ENCODE data around the gene ERVFRD-1. TPM values are rescaled to one million over a fixed set of nuclear protein-coding genes. Genes with fewer than 3 reads are reported as not detected.

ERVFRD-1 gene, protein sequence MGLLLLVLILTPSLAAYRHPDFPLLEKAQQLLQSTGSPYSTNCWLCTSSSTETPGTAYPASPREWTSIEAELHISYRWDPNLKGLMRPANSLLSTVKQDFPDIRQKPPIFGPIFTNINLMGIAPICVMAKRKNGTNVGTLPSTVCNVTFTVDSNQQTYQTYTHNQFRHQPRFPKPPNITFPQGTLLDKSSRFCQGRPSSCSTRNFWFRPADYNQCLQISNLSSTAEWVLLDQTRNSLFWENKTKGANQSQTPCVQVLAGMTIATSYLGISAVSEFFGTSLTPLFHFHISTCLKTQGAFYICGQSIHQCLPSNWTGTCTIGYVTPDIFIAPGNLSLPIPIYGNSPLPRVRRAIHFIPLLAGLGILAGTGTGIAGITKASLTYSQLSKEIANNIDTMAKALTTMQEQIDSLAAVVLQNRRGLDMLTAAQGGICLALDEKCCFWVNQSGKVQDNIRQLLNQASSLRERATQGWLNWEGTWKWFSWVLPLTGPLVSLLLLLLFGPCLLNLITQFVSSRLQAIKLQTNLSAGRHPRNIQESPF
- not detected for total RNA-seq

DNA sequence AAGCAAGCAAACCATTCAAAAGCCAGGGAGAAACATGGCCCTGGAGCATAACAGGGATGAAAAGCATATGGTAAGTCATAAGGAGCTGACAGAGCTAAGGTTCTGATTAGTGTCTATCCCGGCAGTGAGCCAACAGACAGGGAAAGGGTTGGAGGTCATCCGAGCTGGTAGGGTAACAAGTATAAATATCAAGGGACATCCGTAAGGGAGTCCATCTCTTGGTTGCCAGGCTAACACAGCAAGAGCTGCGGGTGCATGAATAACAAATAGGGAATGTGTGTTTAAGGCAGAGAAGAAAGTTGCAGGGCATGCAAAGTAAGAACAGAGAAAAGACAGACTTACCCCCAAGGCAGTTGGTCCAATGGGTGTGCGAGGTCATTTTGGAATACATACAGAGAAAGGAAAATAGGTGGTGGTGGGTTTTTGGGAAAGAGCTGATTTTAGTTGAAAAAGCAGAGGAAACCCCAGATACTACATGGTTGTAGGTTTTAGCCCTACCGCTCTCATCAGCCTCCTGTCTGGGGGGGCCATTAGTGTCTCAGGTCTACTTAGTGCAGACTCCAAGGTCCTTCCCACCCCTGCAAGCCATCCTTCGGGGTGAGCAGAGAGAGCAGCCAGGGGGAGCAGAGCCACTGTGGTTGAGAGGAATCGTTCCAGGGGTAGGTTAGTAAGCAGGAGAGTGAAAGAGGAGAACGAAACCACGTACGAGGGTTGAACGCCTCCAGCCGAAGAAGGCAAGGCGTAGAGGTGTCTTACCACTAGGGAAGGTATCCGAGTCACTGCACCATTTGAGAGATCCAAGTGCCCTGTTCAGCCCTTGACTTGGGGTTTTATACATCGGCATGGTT, at the start of gene ERVFRD-1:
TSS of gene ERVFRD-1 (minus strand) at position 805 of the 848 bp plus-strand sequence. CDS start 6,415 bp downstream, outside the sequence.
- H3K4me1 Mint-ChIP-seq (ENCODE audit: low read depth), result peaks cover 23% of the 10 kb centered on the region
- no peaks in the 10 kb centered on the region for H3K9me3 Mint-ChIP-seq
- H3K4me3 Mint-ChIP-seq, result peak within 1 kb of the TSS; percentile 44
- DNase-seq, result peak; percentile 20
- intact Hi-C loops (cut with micrococcal nuclease), result no loop called here
- CTCF ChIA-PET, result interaction anchor here (0.6 to 1.9 kb wide), 2 partner anchors 11 to 1493 kb away, joined by 4 to 5 read pairs; no protein-coding TSS in a partner anchor
- no peaks in the 10 kb centered on the region for H3K27me3 Mint-ChIP-seq (ENCODE audit: low read depth)
- no peak within 1 kb of the TSS for H3K27ac Mint-ChIP-seq
- peaks cover 3% of the 10 kb centered on the region for H3K36me3 Mint-ChIP-seq (ENCODE audit: low read depth)

DNA sequence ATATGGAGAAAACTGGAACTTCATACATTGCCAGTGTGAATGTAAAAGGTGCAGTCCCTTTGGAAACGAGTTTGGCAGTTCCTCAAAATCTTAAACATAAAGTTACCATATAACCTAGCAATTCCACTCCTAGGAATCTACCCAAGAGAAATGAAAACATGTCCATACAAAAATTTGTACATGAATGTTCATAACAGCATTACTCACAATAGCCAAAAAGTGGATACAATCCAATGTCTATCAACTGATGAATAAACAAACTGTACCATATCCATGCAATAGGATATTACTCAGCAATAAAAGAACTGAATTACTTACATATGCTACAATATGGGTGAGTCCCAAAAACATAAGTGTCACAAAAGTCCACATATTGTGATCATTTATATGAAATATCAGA, 48.7 kb upstream of the ERVFRD-1 start:
- no peak overlapping the region for H3K27ac Mint-ChIP-seq
- peaks cover 4% of the 10 kb centered on the region for H3K4me1 Mint-ChIP-seq (ENCODE audit: low read depth)
- DNase-seq, result no peak
- intact Hi-C loops (cut with micrococcal nuclease), result no loop called here
- no peaks in the 10 kb centered on the region for H3K36me3 Mint-ChIP-seq (ENCODE audit: low read depth)
- no peaks in the 10 kb centered on the region for H3K27me3 Mint-ChIP-seq (ENCODE audit: low read depth)
- no peak overlapping the region for H3K4me3 Mint-ChIP-seq
- H3K9me3 Mint-ChIP-seq, result no peaks in the 10 kb centered on the region
- CTCF ChIA-PET, result no interaction called here

DNA sequence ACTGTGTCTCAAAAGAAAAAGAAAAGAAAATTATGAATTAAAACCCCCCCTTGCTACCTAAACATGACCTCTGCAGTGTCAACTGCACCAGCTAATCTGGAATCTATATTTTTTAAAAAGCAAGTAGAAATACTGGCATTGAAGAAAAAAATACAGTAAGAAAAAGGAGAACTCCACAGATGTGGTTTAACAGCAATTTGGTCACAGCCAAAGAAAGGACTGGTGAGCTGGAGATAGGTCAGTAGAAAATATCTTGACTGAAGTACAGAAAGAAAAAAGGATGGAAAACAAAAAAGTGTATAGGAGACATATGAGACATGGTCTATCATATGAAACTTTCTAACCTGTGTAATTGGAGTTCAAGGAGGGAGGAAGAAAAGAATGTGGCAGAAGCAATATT, 44.1 kb upstream of the ERVFRD-1 start:
- no peaks in the 10 kb centered on the region for H3K27me3 Mint-ChIP-seq (ENCODE audit: low read depth)

DNA sequence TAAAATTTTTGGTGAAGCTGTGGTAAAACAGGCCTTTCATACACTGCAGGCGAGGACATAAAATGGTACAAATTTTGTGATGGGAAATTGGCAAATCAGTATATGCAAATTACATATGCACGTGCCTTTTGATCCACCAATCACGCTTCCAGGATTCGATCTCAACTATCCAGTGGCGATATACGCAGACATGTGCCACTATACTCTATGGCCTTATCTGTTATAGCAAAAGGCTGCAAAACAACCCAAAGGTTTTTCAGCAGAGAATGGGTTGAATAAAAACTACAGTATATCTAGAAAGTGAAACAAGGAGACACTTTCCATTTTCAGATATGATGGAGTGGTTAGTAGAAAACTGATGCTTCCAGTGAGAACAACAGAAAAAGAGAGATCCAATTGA, 41.9 kb upstream of the ERVFRD-1 start:
- CTCF ChIA-PET, result interaction anchor here (1.1 kb wide), 1 partner anchor 24 kb away, joined by 5 read pairs; no protein-coding TSS in a partner anchor
- H3K27me3 Mint-ChIP-seq (ENCODE audit: low read depth), result no peaks in the 10 kb centered on the region
- H3K36me3 Mint-ChIP-seq (ENCODE audit: low read depth), result no peaks in the 10 kb centered on the region
- DNase-seq, result no peak
- peaks cover 6% of the 10 kb centered on the region for H3K4me1 Mint-ChIP-seq (ENCODE audit: low read depth)
- intact Hi-C loops (cut with micrococcal nuclease), result no loop called here
- no peak overlapping the region for H3K27ac Mint-ChIP-seq
- H3K4me3 Mint-ChIP-seq, result peak overlapping the region; percentile 64
- no peaks in the 10 kb centered on the region for H3K9me3 Mint-ChIP-seq

More for the DNA sequence above, 44.1 kb upstream of the ERVFRD-1 start:
- Mint-ChIP-seq H3K4me3 (no peak overlapping the region), H3K9me3 (no peaks in the 10 kb centered on the region), H3K4me1 (ENCODE audit: low read depth) (peaks cover 6% of the 10 kb centered on the region), H3K36me3 (ENCODE audit: low read depth) (no peaks in the 10 kb centered on the region), H3K27ac (no peak overlapping the region)
- CTCF ChIA-PET, result interaction anchor here (0.6 to 4.5 kb wide), 2 partner anchors 25 to 341 kb away, joined by 5 to 30 read pairs; no protein-coding TSS in a partner anchor
- intact Hi-C loops (cut with micrococcal nuclease), result no loop called here
- no peak for DNase-seq

DNA sequence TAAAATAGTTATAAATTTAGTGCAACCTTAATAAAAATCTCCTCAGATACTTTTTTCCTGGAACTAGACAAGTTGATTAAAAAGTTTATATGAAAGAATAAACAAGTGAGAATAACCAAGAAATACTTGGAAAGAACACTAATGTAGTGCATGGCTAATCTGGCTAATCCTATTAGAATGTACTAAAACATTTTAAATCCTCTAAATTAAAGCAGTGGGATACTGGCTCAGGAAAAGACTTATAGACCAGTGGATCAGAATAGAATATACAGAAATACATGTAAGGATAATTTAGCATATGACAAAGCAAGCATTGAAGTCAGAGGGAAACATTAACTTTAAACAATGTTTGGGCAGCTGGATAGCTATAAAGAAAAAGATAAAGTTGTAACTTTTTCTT, 41.1 kb upstream of the ERVFRD-1 start:
- Mint-ChIP-seq H3K4me1 (ENCODE audit: low read depth) (peaks cover 6% of the 10 kb centered on the region), H3K36me3 (ENCODE audit: low read depth) (no peaks in the 10 kb centered on the region), H3K4me3 (no peak overlapping the region), H3K27ac (no peak overlapping the region), H3K9me3 (no peaks in the 10 kb centered on the region), H3K27me3 (ENCODE audit: low read depth) (no peaks in the 10 kb centered on the region)
- CTCF ChIA-PET, result no interaction called here
- intact Hi-C loops (cut with micrococcal nuclease), result no loop called here
- DNase-seq, result no peak

DNA sequence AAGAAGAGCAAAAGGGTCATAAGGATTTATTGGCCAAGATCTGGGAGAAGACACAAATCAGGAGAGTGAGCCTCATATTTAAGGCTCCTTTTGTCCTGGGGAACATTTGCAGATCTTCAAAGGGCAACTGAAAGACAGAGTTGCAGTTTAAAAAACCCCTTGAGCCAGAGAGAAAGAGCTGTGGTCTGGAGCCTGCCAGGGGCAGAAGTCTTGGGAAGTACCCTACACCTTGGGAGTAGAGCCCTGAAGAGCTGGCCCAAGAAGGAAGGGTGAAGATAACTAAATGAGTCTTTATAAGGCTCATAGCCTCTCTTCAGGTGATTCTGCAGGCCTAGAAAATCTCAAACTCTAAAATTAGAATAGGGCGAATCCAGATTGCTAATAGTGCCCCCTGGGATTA, 40.0 kb upstream of the ERVFRD-1 start:
- DNase-seq, result no peak
- CTCF ChIA-PET, result interaction anchor here (0.9 kb wide), 1 partner anchor 344 kb away, joined by 3 read pairs; no protein-coding TSS in a partner anchor
- Mint-ChIP-seq H3K4me1 (ENCODE audit: low read depth) (peaks cover 6% of the 10 kb centered on the region), H3K36me3 (ENCODE audit: low read depth) (no peaks in the 10 kb centered on the region), H3K27me3 (ENCODE audit: low read depth) (no peaks in the 10 kb centered on the region), H3K27ac (no peak overlapping the region), H3K9me3 (no peaks in the 10 kb centered on the region), H3K4me3 (no peak overlapping the region)
- intact Hi-C loops (cut with micrococcal nuclease), result no loop called here

DNA sequence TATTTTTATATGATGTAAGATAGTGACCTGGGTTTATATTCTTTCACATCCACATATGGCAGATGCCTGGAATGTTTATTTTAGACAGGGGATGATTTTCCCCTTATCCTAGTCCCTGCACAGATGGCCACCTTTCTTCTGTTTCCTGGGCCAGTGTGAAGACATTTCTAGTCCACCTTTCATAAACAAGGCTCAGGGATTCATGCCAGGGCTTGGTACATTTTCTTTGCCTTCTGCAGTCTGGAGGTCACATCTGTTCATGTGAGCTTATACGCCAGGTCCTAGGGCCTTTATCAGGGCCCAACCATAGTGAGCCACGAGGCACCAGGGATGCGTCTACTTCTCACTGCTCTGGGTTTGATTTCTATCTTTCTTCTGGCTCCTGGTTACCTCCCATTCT, 38.0 kb upstream of the ERVFRD-1 start:
- intact Hi-C loops (cut with micrococcal nuclease), result no loop called here
- Mint-ChIP-seq H3K27me3 (ENCODE audit: low read depth) (no peaks in the 10 kb centered on the region), H3K4me3 (no peak overlapping the region), H3K4me1 (ENCODE audit: low read depth) (peaks cover 6% of the 10 kb centered on the region), H3K27ac (no peak overlapping the region), H3K36me3 (ENCODE audit: low read depth) (no peaks in the 10 kb centered on the region), H3K9me3 (no peaks in the 10 kb centered on the region)
- CTCF ChIA-PET, result interaction anchor here (0.8 kb wide), 1 partner anchor 22 kb away, joined by 3 read pairs; no protein-coding TSS in a partner anchor
- no peak for DNase-seq

DNA sequence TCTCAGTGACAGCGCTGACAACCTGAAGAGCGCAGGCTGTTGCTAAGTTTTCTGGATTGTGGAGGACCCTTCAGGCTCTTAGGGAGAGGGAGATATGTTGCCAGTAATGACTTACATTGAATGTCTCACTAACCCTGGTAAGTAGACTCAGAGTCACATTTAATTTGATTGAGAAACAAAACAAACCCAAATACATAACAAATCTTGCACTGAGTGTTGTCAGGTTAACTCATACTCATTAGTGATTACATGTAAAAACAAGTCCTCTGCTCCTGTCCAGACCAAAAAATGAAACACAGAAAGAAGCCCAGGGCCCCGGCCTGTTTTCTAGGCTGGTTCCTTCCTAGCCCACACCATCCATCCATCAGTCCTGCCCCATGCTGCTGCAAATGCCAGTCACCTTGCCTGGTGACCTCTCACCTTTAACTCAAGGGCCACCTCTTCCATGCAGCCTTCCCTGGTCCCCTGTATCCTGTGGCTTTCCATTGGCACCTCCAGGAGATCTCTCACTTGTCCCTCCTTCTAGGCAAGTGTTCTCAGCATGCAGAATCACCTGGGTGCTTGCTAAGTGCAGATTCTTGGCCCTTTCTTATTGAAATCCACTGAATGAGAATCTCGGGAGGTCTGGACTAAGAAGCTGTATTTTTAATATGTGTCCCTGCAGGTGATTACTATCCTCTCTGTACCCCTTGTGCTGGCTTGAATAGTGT, 34.7 kb upstream of the ERVFRD-1 start:
- H3K27ac Mint-ChIP-seq, result no peak overlapping the region
- H3K4me3 Mint-ChIP-seq, result no peak overlapping the region
- intact Hi-C loops (cut with micrococcal nuclease), result no loop called here
- CTCF ChIA-PET, result interaction anchor here (1.2 to 5.9 kb wide), 2 partner anchors 26 to 351 kb away, joined by 3 to 77 read pairs; no protein-coding TSS in a partner anchor
- H3K4me1 Mint-ChIP-seq (ENCODE audit: low read depth), result no peaks in the 10 kb centered on the region
- no peaks in the 10 kb centered on the region for H3K36me3 Mint-ChIP-seq (ENCODE audit: low read depth)
- no peaks in the 10 kb centered on the region for H3K27me3 Mint-ChIP-seq (ENCODE audit: low read depth)
- no peaks in the 10 kb centered on the region for H3K9me3 Mint-ChIP-seq
- no peak for DNase-seq

DNA sequence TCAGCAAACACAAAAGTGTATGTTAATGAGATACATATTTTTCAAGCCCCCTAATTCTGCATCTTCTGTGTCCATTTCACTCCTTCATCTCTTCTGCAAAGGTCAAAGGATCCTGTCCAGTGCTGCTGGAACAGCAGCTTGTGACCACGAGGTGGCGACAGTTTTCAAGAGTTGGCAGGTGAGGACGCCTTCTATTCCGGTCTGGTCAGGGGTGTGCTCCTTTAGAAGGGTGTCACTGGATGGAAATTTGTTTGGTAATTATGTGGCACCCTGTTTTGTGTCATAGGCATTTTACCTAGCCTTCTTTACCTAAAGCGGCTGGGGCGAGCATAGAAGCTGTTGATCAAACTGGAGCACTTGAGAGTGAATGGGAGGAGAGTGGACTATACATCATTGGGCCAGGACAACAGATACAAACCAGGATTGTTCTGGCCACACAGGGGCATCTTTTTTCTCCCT, 32.9 kb upstream of the ERVFRD-1 start:
- peaks cover 7% of the 10 kb centered on the region for H3K4me1 Mint-ChIP-seq (ENCODE audit: low read depth)
- intact Hi-C loops (cut with micrococcal nuclease), result loop anchor here (1.0 to 5.0 kb wide), 6 partner anchors 28 to 431 kb away; no protein-coding TSS in a partner anchor
- no peak overlapping the region for H3K27ac Mint-ChIP-seq
- H3K36me3 Mint-ChIP-seq (ENCODE audit: low read depth), result no peaks in the 10 kb centered on the region
- CTCF ChIA-PET, result interaction anchor here (0.6 to 5.9 kb wide), 8 partner anchors 9 to 431 kb away, joined by 3 to 77 read pairs (median 4); no protein-coding TSS in a partner anchor
- no peaks in the 10 kb centered on the region for H3K9me3 Mint-ChIP-seq
- H3K27me3 Mint-ChIP-seq (ENCODE audit: low read depth), result no peaks in the 10 kb centered on the region
- peak; percentile 89 for DNase-seq
- H3K4me3 Mint-ChIP-seq, result no peak overlapping the region

DNA sequence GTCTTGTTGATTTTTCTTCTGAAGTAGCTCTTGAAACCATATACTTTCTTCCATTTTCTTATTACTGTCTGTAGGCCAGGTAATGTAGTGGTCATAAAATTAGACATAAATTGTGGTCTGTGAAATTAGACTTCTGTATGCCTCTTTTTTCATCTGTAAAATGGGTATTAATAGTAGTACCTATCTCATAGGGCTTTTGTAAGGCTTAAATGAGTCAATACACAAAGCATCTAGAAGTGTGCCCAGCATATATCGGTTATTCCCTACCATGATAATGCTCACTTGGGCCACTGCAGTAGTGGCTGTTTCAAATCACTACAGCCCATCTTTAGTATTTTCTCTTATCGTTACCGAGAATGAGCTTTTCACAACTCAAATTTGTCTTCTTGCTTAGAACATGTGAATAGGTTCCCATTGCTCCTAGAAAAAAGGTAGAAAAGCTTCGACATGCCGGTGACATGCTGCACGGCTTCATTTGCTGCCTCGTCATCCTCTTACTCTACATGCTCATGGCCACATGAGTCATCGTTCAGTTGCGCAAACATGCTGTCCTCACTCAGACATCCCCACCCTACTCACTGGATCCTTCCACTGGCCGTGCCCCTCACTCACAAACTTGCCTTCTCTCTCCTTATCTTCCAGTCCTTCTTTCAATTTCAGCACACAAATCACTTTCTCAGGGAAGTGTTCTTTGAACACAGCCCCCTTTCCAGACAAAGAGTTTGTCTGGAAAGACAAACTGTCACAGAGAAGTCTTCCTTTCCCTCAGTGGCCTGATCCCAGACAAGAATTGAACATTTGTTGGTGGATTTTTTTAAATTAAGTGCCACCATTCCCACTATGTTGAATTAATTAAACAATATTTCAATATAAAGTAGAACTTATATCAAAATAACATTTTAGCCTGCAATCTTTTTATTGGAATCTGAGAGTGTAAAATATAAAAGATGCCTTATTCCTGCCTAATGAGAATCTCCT, 32.2 kb upstream of the ERVFRD-1 start:
- H3K36me3 Mint-ChIP-seq (ENCODE audit: low read depth), result no peaks in the 10 kb centered on the region
- H3K27ac Mint-ChIP-seq, result no peak overlapping the region
- H3K4me1 Mint-ChIP-seq (ENCODE audit: low read depth), result peaks cover 14% of the 10 kb centered on the region
- DNase-seq, result no peak
- no peaks in the 10 kb centered on the region for H3K27me3 Mint-ChIP-seq (ENCODE audit: low read depth)
- H3K9me3 Mint-ChIP-seq, result no peaks in the 10 kb centered on the region
- CTCF ChIA-PET, result interaction anchor here (0.6 to 5.9 kb wide), 16 partner anchors 9 to 1671 kb away, joined by 3 to 77 read pairs (median 4); no protein-coding TSS in a partner anchor
- intact Hi-C loops (cut with micrococcal nuclease), result loop anchor here (1.0 to 5.0 kb wide), 6 partner anchors 29 to 432 kb away; no protein-coding TSS in a partner anchor
- no peak overlapping the region for H3K4me3 Mint-ChIP-seq
